ENCODE data around the gene SLC37A1.

SLC37A1 gene

DNA sequence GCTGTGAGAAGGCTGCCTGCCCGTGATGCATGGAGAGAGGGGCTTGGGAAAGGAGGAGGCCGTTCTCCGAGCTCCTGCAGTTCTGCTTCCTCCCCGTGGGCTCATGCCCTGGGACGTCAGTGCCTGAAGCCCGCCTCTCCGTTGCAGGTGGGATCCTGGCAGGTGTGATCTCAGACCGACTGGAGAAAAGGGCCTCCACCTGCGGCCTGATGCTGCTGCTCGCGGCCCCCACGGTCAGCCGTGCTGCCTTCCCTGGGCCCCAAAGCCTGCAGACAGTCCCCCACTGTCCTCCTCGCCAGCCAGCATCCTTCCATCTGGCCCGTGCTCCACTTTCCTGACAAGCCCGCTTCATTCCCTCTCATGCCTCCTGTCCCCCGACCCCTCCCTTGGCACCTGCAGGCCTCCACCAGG, 50.9 kb downstream of the SLC37A1 start:
- DNase-seq, result no peak

DNA sequence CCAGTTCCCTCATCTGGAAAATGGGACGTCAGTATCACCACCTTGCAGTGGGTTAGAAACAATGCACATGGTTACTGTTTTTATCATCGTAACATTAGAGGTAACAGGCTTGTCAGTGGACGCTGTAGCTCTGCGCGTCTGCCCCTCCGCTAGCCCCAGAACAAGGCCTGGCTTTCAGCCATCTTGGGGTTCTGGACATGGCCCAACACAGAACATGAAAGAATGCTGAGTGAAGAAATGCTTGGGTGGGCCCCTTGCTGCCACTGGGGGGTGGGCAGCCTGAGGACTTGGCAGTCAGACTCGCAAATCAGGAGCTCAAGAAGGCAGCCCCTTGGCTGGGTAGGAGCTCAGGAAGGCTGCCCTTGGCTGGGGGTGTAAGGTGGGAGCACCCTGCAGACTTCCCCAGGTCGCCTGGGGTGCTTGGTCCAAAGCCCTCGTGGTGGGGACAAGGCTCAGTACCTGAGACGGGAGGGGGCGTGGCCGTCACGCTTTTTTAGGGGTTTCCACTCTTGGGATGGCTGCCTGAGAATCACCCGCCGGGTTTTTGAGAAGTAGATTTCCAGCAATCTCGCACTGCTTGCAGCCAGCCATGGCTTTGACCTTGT, 51.7 kb downstream of the SLC37A1 start:
- DNase-seq, result no peak

DNA sequence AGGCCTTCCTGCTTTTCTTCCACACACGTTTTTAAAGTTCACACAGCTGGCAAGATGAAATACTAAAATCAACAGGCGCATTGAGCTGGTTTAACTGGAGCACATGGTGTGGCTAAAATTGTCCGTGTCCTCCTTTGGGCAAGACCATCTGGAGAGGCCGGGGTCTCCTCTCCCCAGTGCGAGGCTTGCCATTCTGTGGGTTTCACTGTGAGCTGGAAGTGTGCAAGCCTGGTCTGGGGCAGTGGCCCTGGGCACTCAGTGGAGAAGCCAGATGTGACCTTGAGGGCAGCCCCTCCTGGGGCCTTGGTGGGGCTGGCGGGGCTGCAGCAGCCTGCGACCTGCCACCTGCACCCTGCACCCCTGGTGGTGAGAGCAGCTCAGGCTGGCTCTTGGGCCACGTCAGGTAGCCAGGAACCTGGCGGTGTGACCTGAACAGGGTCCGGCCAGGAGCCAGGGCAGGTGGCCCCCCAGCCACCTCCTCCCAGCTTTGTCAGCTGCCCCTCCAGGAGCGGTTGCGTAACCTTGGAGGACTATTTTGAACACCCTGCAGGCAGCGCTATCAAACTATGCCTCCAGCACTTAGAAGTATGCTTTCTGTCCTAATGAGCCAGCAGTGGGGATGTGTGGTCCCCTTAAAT, 52.4 kb downstream of the SLC37A1 start:
- DNase-seq, result no peak

DNA sequence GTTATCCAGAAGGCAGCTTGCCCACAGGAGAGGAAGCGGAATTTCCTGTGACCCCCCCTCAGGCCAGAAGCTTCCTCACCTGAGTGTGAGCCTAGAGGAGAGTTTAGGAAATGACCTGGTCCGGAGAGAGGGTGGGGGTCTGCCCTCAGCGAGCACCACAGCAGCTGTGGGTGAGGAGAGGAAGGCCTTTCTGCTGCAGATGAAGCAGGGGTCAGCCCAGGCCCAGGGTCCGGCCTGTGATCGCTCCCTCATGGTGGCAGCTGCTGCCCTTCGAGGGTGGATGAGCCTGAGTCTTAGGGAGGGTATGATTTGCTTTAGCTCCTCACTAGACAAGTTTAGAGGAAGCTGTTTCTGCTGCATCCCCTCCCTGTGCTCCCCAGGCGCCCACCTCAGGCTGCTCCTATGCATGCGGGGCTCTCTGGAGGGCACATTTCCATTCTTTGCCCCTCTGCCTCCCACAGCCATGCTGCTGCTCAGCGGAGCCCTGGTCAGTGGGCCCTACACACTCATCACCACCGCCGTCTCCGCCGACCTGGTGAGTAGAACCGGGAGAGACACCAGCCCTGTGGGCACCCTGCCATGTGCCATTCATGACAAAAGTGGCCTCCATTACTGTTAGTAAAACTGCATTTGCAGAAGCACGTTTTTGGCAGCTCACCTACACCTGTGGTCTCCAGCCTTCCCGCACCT, 53.0 kb downstream of the SLC37A1 start:
- DNase-seq, result no peak

DNA sequence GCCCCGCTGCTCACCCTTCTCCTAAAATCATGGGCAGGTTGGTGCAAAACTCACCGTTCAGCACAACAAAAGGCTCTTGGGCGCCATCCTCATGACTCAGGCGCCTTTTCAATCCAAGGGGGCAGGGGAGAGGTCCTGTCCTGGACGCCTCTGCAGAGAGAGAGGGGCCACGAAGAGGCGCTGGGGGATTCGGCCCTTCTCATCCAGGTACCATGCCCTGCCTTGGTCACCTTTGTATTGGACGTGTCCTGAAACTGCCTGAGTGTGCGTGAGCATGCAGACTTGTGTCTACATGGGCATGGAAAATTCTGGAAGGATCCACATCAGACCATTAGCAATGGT, 53.5 kb downstream of the SLC37A1 start:
- DNase-seq, result no peak

DNA sequence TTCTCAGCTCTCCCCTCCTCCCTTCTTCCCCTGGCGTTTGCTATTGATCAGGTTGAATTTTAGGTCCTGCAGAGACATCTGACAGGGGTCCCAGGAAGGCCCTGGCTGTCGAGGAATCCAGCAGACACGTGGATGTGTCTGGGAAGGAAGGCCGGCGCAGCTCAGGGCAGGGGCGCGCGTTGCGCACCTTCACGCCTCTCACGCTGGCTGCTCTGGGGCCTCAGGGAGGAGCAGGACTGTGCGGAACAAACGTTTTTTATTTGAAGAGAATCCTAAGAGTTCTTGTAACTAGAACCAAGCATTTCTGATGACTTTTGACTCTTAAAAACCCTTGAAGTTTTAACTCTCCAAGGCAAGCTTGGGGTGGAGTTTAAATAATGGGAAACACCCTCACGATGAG, 54.2 kb downstream of the SLC37A1 start:
- DNase-seq, result no peak

DNA sequence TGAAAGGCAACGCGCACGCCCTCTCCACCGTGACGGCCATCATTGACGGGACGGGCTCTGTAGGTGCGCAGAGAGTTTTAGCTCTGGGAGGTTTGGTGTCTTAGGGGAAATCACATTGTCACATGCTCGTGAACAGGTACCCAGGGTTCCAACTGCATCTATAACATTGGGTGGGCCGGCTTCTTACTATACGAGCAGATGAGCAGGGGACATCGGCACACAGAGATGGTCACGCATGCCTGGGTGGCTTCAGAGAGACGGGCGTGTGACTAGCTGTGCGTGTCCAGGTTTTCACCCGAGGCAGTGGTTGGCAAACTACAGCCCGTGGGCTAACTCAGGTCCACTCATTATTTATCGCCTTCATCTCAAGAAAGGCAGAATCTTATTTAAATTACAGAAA, 54.7 kb downstream of the SLC37A1 start:
- DNase-seq, result no peak

DNA sequence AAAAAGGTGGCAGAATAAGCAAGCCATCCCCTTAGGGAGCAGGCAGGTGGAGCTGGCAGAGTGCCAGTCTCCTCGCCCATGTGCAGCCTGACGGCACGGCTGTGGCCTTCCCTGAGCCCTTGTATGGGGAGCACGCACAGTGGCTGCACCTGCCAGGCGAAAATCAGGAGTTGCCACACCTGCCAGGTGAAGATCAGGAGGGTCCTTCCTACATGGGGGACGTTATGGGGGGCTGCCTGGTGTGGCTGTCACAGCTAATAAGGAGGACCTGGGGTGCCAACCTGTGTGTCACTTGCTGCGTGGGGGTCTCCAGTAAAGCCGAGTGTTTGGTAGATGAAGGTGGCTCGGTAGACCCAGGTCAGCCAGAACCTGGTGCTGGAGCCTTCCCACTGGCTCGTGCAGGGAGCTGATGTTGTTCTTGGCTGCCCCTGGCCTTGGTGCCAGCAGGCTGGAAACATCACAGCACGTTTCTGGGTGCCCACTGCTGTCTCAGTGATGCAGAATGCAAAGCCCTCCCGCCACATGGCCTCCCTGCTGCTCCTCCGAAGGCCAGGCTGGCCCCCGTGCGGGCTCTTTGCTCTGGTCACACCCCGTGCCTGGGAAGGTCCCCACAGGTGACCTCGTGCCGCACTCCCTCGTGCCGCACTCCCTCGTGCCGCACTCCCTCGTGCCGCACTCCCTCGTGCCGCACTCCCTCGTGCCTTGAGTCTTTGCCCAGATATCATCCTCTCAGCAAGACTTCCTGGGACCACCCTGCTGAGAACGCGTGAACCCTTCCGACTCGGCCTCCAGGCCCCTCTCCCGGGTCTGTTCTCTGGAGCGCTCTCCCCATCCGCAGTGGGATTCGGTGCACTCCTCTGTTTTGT, 55.4 kb downstream of the SLC37A1 start:
- DNase-seq, result peak; percentile 89

DNA sequence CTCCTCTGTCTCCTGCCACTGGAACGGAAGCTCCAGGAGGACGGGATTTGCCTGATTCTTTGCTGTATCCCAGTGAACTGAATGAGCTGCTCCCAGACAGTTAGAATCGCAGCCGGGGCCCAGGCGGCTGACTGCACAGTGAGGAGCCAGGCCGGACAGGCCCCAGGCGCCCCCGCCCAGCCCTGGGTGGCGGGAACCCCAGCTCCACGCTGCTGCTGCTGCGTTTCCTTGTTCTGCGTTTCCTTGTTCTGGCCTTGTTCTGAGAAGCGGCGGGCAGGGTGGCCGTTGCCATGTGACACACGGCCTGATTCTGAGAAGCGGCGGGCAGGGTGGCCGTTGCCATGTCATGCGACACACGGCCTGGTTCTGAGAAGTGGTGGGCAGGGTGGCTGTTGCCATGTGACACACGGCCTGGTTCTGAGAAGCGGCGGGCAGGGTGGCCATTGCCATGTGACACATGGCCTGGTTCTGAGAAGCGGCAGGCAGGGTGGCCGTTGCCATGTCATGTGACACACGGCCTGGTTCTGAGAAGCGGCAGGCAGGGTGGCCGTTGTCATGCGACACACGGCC, 56.2 kb downstream of the SLC37A1 start:
- DNase-seq, result no peak

DNA sequence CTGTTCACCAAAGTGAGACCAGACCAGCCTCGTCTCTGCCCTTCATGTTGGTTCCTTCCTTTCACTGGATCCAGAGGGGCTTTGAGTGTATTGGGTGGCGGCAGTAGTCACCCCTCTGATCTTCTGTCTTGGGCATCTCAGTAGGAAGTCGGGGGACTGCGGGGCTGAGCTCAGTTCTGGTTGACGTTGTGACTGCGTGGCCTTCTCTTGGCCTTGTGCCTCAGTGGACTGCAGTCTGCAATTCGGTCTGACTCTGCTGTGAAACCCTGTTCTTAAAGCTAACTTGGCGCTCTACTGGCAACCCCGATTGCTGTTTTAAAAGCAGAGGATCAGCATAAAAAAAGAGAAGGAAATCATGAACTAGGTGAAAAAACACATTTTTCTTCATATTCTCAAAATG, 56.7 kb downstream of the SLC37A1 start:
- DNase-seq, result no peak

DNA sequence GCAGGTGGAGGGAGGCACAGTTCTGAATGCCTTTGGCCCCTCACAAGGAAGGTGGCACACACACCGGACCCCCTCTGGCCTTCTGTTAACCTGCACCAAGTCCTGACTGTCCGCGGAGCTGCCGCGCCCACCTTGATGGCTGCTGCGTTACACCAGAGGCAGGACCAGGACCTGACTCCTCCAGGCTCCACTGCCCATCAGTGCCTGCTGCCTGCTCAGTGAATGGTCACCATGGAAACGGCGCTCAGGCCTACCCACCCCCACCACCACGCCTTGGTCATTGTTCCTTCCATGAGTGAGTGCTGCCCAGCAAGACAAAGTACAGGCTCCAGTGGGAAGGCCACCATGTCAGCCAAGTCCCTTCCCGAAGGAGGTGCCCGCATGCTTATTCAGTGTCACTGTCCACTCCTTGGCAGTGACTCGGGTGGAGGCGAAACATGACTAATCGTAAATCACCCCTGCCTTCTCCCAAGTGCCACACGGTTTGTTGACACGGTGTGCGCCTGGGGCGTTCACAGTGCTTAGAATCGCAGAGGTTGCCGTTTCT, 57.3 kb downstream of the SLC37A1 start:
- DNase-seq, result no peak

DNA sequence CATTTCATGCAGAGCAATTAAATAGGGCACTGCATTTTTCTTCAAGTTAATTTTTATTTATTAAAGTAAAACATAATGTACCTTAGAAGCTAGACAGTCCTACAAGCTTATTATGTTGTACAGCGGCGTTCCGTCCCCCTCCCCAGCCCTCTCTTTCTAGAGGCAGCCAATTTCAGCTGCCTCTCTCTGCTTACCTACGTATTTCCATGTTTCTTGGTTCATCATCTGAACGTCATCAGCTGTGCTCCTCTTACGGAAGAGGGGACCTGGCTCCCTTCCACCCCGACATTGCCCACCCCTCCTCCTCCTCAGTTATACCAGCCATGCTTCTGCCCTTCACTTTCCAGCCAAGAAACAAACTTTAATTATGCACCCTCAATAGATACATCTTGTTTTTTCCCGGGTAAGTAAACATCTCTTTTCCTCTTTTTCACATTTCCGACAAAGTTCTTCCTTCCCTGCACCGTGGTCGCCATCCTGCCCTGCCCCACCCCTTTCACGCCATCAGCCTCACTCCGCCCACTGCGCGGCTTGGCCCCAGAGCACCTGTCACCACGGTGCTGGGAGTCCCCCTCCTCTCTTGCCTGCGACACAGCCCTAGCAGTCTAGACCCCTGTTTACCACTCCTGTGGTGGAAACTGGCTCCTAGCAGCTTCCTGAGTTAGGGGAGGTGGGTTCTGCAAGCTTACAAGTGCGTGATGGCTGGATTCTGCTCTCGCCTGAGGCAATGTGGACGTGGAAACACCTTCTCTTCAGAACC, 57.9 kb downstream of the SLC37A1 start:
- DNase-seq, result no peak

DNA sequence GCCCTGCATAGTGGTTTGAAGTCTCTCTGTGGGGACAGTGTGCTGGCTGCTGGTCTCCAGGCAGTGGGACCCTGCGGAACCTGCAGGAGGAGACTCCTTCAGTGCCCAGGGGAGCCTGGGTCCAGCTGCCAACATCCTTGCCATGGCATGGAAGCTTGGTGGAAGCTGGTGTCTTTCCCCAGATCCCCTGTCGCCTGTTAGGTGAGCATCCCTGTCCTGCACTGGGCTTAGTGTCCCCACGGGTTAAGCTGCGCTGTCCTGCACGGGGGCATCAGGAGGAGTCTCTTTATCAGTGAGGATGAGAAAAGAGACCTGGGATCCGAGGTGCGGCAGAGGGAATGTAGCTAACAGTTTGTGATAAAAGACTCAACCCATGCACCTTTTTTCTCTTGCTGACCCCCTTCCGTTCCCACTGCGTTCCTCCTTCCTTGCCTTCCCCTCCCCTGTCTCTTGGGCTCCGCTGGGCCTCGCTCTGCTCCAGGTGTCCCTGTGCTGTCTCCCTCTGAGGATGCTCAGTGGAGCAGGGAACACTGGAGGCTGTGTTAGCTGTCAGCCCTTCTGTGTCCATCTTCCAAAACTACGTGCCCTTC, 59.3 kb downstream of the SLC37A1 start:
- DNase-seq, result no peak

DNA sequence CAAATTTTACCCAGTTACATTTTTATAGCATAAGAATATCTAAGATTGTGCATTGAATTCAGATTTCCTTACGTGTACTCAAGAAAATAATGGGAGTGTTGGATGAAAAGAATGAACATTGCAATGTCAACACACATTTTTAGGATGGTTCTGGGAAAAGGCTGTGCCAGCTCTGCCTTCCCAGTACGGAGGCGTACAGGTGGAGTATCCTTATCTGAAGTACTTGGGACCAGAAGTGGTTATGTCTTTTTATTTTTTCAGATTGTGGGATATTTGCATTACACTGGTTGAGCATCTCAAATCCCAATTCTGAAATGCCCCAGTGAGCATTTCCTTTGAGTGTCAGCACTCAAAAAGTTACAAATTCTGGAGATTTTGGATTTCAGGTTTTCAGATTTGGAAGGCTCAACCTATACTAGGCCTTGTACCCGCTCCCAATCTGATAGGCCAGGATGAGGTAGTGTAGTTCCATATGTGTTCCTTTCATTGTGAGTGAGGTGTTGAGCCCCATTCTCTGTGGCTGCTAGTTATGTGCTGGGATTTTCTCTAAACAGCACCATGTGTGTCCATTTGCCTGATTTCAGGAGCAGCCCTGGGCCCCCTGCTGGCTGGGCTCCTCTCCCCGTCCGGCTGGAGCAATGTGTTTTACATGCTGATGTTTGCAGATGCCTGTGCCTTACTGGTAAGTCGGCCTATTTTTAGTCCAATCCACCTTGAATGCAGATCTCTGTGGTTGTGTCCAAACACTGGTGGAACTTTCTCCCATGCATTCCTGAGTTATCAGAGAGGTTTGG, 60.8 kb downstream of the SLC37A1 start:
- DNase-seq, result no peak

DNA sequence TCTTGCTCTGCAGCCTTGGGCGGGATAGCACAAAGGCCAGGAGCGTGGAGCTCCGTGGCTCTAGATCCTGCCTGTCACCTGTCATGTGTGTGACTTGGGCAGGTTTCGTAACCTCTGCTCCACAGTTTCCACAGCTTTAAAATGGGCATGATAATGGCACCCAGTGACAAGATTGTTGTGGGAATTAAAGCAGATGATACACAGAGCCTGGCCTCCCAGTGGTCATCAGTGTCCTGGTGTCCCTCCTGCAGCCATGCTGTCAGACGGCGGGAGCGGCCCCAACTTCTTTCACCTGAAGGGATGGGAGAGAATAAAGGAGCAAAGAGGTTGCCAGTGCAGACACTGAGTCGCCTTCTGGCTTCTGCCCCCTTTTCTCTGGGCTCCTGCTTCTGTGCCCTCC, 61.5 kb downstream of the SLC37A1 start:
- DNase-seq, result no peak

DNA sequence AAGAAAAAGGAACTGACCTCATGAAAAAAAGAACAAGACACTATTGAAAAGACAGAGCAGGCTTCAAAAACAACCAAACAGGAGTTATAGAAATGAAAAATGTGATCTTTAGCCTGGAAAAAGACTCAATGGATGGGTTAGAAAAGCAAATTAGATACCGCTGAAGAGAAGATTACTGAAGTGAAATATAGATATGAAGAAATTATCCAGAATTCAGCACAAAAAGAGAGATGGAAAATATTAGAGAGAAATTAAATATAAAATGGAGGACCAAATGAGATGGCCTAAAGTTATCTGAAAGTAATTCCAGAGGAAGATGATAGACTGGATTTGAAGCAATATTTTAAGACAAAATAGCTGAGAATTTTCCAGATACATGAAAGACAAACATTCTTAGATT, 63.0 kb downstream of the SLC37A1 start:
- DNase-seq, result no peak

DNA sequence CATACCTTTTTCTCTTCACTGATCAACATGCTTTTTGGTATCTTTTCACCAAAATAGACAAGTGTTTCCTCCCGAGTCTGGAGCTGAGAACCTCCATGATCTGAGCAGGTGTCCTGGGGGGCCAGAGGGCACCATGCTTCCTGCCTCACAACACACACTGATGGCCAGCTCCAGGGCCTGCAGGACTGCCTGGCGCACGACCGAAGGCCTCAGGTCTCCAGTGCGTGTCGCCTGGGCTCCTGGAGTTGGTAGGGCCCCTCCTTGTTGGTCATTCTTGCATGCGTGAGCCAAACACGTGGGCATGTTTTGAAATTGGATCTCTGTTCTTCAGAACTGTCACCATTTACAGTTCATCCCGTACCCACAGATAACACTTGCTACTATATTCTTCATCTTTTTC, 64.4 kb downstream of the SLC37A1 start:
- DNase-seq, result no peak

DNA sequence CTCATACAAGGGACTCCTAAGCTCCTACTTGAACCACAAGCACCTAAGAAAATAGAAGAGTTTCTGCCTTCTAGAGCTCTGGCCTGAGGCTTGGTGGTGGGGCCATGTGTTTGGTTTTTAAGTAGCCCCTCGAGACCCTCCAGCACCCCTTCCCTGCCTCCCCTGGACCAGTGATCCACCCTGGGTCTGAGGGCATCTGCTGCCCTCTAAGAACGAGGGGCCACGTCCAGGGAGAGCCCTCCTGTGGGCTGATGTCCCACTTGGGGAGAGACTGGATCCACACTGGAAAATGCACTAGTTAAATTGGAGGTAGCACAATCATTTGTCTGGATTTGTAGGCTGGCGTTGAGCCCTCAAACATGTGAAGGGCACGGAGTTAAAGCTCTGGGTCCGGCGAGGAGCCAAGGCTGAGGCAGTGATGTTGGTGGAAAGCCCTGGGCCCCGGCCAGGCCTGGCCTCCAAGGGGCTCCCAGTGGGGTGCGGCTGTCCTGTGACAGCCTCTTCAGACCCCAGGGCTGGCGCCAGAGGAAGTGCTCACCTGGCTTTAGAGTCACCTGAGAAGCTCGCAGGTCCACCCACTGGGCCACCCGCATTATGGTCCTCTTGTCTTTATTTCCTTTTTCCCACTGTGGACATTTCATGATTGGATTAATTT, 65.2 kb downstream of the SLC37A1 start:
- no peak for DNase-seq

DNA sequence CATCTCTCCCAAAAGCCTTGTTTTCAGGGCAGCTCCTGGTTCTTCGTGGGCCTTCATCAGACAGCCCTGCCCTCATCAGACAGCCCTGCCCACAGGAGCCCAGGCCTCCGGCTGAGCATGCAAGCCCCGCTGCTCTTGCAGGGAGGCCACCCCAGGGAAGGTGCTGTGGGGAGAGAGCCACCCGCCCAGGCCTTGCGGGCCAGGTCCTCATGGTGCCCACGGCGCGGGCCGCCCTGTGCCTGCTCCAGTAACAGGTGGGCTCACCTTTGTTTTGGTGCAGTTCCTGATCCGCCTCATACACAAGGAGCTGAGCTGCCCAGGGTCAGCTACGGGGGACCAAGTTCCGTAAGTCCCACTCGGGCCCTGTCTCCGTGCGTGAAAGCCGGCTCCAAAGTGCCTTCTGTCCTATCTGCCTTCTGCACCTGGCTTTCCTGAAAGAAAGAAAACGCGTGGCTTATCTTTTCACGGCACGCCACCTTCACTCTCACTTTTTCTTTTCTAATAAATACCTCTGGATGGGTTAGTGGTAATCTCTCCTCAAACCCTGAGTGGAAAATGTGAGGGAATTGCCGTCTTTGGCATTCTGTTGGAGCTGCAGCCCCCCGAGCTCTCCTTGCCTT, 65.9 kb downstream of the SLC37A1 start:
- no peak for DNase-seq

Data from NCI-H345 (cell line).